IPS-20b (cell line): ENCODE results near the gene LYL1.

Source experiments
- H3K27ac ChIP-seq: one replicate; pipeline ENCODE4 v1.5.1; 2013; ENCODE audit warnings: low read length
- H3K27me3 ChIP-seq: 2 replicates; pipeline ENCODE4 v1.6.1; 2013; ENCODE audit warnings: mild to moderate bottlenecking, low read length, inconsistent platforms; ENCODE audit not compliant: insufficient read depth
- H3K36me3 ChIP-seq: 2 replicates; pipeline ENCODE4 v1.6.1; 2013; ENCODE audit warnings: low read depth, mild to moderate bottlenecking, inconsistent platforms, low read length, moderate library complexity; ENCODE audit not compliant: insufficient read depth
- H3K4me1 ChIP-seq: 2 replicates; pipeline ENCODE4 v1.6.1; 2013; ENCODE audit warnings: mild to moderate bottlenecking, control low read depth, inconsistent platforms, low read length, moderate library complexity; ENCODE audit not compliant: insufficient read depth
- H3K4me3 ChIP-seq: 2 replicates; pipeline ENCODE4 v1.5.1; 2013; ENCODE audit warnings: mild to moderate bottlenecking, low read length, inconsistent platforms
- H3K9ac ChIP-seq: 2 replicates; pipeline ENCODE4 v1.6.1; 2013; ENCODE audit warnings: low read depth, mild to moderate bottlenecking, inconsistent platforms, low read length, moderate library complexity
- H3K9me3 ChIP-seq: 2 replicates; pipeline ENCODE4 v1.6.1; 2013; ENCODE audit warnings: mild to moderate bottlenecking, low read depth, low read length, inconsistent platforms; ENCODE audit not compliant: insufficient read depth

Gene LYL1

DNA sequence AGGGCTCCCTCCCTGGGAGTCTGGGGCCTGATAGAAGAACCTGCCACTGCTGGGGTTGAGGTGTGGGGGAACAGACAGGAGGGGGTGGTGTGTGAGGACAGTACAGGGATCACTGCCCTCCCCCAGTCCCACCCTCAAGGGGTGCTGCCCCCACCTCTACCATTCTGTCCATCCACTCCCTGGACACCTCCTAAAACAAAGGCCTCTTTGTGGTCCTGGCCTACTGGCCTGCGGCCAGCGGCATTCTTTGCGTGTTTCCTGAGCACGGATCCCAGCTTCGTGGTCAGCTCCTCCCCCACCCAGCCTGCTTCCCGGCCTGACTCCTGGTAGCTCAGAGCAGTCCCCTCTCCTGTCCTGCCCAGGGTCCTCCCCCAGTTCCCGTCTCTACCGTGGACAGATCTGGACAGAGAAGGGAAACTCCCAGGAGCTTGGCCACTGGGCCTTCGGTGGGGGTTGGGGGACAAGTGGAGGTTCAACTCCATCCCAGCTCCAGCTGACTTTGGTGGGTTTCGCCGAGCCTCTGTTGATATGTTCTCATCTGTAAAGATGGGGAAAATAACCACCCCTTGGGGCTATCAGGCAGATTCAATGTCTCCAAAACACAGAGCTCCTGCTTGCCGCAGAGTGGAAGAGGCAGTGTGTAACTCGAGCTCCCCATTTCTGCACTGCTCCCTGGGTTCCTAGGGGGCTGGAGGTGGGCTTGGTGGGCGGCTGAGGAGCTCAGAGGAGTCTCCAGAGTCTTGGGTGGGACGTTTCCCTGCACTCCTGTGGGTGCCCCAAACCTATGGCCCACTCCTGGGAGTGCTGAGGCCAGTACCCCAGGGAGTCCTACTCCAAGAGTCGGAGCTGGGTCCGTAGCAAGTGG is 48.7 kb downstream of the LYL1 start:
- H3K9ac ChIP-seq: no peak overlapping the region
- H3K27ac ChIP-seq: no peak overlapping the region
- H3K4me1 ChIP-seq: peaks cover 30% of the 10 kb centered on the region

DNA sequence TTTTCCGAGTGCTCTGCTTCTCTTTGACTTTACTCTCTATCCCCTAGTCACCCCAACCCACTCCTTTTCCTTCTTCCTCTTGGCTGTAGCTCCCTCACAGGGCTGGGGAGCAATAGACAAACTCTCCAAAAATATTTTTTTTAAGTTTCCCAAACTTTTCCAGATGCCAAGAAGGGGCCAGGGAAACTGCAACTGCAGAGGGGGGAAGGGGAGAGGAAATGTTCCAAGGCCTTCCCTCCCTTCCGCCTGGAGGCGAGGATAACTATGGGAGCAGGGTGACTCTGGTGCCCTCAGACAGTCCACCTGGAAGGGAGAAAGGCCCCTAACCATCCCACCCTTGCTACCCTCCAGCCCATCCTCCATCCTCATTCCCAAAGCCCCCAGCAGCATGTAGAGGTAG is 49.4 kb downstream of the LYL1 start:
- Histone ChIP-seq H3K9ac (no peak overlapping the region), H3K4me3 (no peak overlapping the region), H3K27me3 (peaks cover 100% of the 10 kb centered on the region), H3K27ac (no peak overlapping the region), H3K36me3 (no peaks in the 10 kb centered on the region), H3K4me1 (peaks cover 30% of the 10 kb centered on the region), H3K9me3 (no peaks in the 10 kb centered on the region)

More for the DNA sequence above, 48.7 kb downstream of the LYL1 start:
- no peaks in the 10 kb centered on the region for H3K9me3 ChIP-seq
- no peak overlapping the region for H3K4me3 ChIP-seq
- H3K27me3 ChIP-seq: peaks cover 100% of the 10 kb centered on the region
- H3K36me3 ChIP-seq: no peaks in the 10 kb centered on the region

DNA sequence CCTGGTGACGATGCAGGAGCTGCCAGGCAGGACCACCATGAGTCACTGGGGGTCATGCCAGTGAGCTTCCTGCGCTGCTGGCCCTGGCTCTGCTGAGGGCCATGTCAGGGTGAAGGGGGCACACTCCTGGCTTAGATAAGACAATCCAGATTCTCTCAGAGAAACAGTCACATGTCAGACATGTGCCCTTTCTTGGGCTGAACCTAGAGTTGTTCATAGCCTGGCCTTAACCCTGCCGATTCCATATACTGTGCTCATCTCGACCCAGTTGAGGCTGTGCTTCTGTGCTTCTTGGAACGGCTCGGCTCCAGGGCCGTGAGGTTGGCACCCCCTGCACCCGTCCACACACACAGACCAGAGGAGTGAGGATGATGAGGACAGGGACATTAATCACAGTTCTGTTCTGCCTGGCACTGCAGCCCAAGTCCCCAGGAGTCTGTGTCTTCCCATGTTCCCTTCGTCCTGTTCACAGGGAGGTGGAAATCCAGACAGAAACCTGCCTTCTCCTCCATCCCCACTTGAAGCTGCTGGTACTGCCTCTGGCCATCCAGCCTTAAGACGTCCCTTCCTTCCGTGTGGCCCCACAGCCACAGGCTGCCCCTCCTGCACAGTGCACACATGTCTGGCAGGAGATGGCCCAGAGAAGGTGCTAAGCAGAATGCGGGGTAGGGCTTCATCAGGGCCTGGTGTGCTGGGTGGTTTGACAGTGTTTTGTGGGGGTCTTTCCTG is 50.0 kb downstream of the LYL1 start:
- Histone ChIP-seq H3K36me3 (no peaks in the 10 kb centered on the region), H3K4me3 (no peak overlapping the region), H3K27ac (no peak overlapping the region), H3K4me1 (peaks cover 30% of the 10 kb centered on the region), H3K9ac (no peak overlapping the region), H3K27me3 (peaks cover 100% of the 10 kb centered on the region), H3K9me3 (no peaks in the 10 kb centered on the region)

DNA sequence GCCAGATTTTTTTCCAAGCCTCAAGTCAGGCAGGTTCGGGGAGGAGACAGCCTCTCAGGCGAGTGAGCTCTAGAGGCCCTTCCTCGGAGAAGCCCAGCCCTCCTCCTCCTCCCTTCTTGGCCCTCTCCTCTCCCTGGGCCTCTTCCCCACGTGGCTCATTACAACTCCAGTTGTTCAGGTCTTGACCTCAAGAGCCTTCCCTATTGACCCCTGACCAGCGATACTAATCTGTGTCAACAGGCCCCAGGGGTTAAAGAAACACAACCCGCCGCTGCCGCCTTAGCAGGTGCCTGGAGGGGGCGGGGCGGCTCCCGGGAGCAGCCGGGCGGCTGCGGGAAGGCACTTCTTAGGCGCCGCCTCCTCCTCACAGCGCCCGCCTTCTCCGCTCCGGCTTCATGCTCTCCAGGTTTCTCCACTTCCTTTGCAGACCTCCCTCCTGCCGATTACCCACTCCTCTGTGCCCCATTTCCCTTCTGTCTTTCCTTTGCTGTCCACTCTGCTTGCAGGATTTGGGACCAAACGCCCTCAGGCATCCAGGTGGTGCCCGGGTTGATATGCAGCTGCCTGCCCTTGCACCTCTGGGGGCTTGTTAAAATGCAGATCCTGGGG is 51.0 kb downstream of the LYL1 start:
- Histone ChIP-seq H3K36me3 (no peaks in the 10 kb centered on the region), H3K9ac (no peak overlapping the region), H3K9me3 (no peaks in the 10 kb centered on the region), H3K4me3 (peak overlapping the region; percentile 4; the same call in 1 of the 2 replicates), H3K27ac (no peak overlapping the region), H3K27me3 (peaks cover 100% of the 10 kb centered on the region), H3K4me1 (peaks cover 30% of the 10 kb centered on the region)

DNA sequence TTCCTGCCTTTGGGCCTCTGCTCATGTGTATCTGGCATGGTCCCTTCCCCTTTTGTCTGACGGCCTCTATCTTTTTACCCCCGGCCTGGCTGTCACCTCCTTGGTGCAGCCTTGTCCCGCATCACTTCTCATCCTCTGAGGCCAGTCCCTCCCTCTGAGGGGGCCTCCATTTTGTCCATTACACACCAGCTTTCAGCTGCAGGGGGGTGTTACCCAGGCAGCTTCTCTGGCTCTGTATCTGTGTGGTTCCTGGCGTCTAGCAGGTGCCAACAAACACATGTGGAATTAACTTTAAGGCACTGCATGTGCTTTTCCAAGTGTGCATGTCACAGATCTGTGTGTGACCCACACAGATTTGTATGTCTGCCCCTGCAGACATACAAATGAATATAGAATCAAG is 52.4 kb downstream of the LYL1 start:
- Histone ChIP-seq H3K4me1 (peaks cover 19% of the 10 kb centered on the region), H3K27me3 (peaks cover 100% of the 10 kb centered on the region)

More for the DNA sequence above, 52.4 kb downstream of the LYL1 start:
- Histone ChIP-seq H3K36me3 (no peaks in the 10 kb centered on the region), H3K27ac (no peak overlapping the region), H3K9me3 (no peaks in the 10 kb centered on the region), H3K9ac (no peak overlapping the region), H3K4me3 (no peak overlapping the region)
